ENCODE data around the gene C6orf118.

C6orf118 gene

GRCh38 chr6:165308926-165309731 lies at the start of gene C6orf118:
Gene C6orf118, minus strand, starts transcription at chr6:165309605. Its CDS starts 19 bp downstream, at chr6:165309586.
- peak; percentile 32 for DNase-seq (ENCODE audit: low read depth, low spot score)

- no peak for DNase-seq (ENCODE audit: low read depth, low spot score)
Measured at GRCh38 chr6:165345700-165346099, 36.3 kb upstream of the C6orf118 start.

GRCh38 chr6:165340532-165340931 lies 31.1 kb upstream of the C6orf118 start:
- no peak for DNase-seq (ENCODE audit: low read depth, low spot score)

DNA sequence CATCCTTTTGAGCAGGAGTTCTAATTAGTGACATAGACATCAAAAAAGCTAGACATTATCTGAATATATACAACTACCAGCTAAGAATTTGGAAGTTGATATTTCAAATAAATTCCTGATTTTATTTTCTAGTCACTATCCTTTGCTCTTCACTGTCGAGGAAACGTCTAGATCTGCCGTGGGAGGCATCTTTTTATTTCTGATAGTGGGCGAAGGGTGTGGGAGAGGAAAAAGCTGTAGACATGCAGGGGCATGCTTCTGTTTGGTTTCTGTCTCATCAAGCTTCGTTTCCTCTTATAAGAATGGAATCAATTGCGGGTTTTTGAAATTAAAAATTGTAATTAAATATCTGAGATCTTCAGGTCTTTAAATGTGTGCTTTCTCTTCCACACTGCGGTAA lies 16.2 kb upstream of the C6orf118 start:
- DNase-seq (ENCODE audit: low read depth, low spot score): no peak

- DNase-seq (ENCODE audit: low read depth, low spot score): no peak
Measured at GRCh38 chr6:165321555-165322145, 12.2 kb upstream of the C6orf118 start.

DNA sequence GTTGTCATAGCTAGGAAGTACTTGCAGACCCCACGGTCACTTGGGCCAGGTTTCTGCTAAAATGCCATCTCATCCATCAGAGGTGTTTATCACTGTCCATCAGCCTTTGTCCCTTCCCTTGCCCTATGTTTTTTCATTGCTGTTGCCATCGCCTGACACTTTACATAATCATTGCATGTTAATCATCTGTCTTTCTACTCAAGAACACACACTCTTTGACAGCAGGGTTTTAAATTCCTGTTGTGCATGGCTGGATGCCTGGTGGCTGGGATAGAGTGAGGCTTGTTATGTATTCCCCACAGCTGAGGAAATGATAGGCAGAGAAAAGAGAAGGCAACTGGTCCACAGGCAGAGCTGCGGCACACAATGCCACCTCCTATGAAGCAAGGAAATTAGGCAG lies 11.7 kb upstream of the C6orf118 start:
- no peak for DNase-seq (ENCODE audit: low read depth, low spot score)

DNA sequence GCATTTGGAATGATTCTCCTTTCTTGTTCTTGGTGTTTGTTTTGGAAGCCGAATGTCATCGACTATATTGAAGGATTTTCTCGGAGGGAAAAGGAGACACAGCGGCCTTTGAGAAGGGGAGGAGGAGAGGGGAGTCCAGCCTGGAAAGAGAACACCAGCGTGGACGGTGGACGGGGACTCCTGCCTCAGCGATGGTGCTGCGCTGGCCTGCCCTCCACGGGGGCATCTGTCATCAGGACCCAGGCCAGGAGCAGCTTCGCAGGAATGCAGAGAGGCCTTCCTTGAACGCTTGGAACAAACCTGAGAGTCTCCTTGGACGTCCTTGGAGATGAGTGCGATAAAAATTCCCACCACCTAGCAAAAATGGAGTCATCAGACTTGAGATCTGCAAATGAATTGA lies 8.3 kb upstream of the C6orf118 start:
- DNase-seq (ENCODE audit: low read depth, low spot score): no peak

- no peak for DNase-seq (ENCODE audit: low read depth, low spot score)
Measured at GRCh38 chr6:165306955-165307354, 2.5 kb downstream of the C6orf118 start.

- DNase-seq (ENCODE audit: low read depth, low spot score): no peak
Measured at GRCh38 chr6:165301372-165302246, 7.8 kb downstream of the C6orf118 start.

DNA sequence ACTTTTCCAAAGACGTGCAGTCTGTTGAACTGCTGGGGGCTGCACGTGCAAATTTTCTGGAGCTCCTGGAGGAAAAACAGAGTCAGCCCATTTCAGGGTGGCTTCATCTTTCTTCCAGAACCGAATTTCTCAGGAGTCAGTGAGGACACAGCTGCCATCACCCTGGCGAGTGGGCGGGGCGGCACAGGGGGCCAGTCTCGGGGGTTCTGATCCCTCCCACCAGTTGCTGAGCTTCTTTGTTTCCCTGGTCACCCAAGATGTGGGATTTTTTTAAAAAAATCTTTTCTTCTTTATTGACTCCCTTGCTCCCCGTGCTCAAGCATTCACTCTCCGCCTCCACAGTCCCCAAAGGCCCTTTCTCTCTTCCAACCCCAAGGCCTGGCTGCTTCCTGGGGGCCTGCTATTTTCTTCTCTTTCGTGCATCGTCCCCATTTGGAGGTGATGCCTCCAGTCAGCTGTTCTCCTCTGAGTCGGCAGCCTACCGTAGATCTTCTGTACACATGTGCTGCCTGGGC lies 8.9 kb downstream of the C6orf118 start:
- DNase-seq (ENCODE audit: low read depth, low spot score): no peak

DNA sequence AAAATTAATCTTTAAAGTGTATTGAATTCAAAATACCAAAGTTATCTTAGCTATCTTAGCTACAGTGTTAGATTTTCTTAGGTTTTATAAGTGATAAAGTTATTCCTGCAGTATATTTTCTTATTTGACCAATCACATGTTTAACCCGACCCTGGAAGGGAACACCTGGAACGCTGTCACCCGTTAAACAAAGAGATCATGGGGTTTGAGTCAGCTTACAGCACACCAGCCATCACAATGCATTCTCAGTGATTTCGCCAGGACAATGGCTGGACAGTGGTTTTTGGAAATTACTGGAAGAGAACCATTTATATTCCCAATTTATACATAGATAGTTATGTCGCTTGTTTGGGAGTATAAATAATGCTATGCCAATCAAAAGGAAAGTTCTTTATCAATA lies 10.5 kb downstream of the C6orf118 start:
- no peak for DNase-seq (ENCODE audit: low read depth, low spot score)

GRCh38 chr6:165298402-165298801 lies 11.0 kb downstream of the C6orf118 start:
- DNase-seq (ENCODE audit: low read depth, low spot score): no peak

DNA sequence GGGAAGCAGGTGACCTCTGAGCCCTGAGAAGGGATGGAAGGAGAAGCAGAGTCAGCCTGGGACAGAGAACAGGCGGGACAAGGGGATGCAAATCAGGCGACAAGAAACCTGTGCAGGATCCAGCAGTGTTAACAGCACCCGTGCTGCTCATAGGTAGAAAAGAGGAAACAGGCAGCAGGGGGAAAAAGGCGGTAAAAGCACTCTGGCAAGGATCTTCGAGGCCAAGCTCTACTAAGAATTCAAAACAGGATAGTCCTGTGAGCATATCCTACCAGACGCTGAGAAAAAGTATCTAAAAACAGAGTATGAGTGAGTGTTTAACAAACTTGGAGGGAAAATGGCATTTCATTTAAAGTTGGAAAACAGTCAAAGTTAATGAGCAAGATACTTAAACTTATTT lies 16.7 kb downstream of the C6orf118 start:
- no peak for DNase-seq (ENCODE audit: low read depth, low spot score)

DNA sequence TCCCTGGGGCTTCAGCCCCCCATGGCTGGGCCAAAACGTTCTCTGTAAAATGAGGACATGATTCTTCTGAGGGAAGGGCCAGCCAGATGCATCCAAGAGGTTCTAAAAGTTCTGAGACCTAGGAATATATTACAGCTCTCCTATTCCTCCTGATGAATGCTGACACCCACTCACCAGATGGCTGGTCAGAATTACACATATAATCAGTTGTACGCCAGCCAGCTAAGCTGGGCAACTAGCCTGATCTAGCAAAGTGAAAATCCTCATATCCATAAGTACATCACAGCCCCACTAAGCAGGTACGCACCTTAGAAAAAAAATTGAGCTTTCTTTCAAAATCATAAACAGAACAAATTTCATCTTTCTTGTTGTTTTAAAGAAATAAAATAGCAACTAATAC lies 34.8 kb downstream of the C6orf118 start:
- no peak for DNase-seq (ENCODE audit: low read depth, low spot score)

GRCh38 chr6:165272585-165272984 lies 36.8 kb downstream of the C6orf118 start:
- DNase-seq (ENCODE audit: low read depth, low spot score): no peak

DNA sequence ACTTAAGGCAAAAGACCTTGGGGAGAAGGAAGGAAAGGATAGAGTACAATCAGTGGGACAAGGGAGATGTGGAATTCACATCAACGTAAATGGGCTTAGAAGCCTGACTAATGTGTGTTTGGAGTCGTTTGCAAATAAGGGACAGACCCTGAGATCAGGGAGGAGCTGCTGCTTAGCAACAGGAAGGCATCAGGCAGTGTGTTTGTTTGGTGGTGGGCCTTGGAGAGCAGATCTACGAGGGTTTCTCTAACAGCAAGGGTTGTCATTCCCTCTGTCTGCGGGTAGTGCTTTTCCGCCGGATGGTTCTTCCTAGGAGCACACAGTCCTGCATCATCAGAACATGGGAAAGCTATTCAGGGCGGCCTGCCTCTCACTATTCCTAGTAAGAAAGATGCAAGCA lies 40.4 kb downstream of the C6orf118 start:
- DNase-seq (ENCODE audit: low read depth, low spot score): no peak

- DNase-seq (ENCODE audit: low read depth, low spot score): no peak
Measured at GRCh38 chr6:165266621-165267020, 42.8 kb downstream of the C6orf118 start.

DNA sequence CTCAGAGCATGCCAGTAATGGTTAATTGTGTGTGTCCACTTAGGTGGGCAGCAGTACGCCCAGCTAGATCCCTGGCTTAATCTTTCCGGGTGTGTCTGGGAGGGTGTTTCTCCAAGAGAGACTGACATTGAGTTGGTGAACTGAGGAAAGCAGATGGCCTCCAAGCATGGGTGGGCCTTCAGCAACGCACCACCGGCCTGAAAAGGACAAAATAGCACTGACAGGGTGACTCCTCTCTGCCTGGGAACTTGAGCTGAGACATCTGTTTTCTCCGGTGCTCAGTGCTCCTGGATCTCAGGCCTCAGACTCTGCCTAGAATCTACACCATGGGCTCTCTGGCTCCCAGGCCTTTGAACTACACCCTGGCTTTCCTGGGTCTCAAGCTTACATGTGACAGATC lies 43.2 kb downstream of the C6orf118 start:
- no peak for DNase-seq (ENCODE audit: low read depth, low spot score)

GRCh38 chr6:165260462-165260861 lies 48.9 kb downstream of the C6orf118 start:
- no peak for DNase-seq (ENCODE audit: low read depth, low spot score)

DNA sequence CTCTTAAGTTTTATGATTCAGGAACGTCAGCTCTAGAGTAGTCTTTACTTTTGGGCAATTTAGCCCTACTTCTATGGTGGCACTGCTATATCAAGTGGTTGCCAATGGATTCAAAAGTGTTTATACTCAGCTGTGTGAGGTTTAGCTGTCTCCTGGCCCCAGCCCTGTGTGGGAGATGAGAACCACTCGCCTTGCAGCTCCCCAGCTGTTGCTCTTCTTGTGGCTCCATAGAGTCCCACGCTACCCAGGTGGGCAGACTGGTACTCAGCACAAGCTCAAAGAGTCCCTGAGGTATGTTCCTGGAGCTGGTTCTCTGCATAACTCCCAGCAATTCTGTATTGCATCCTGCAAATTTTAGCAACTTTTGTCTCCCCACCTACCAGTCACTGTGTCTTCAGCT lies 59.6 kb downstream of the C6orf118 start:
- no peak for DNase-seq (ENCODE audit: low read depth, low spot score)

DNA sequence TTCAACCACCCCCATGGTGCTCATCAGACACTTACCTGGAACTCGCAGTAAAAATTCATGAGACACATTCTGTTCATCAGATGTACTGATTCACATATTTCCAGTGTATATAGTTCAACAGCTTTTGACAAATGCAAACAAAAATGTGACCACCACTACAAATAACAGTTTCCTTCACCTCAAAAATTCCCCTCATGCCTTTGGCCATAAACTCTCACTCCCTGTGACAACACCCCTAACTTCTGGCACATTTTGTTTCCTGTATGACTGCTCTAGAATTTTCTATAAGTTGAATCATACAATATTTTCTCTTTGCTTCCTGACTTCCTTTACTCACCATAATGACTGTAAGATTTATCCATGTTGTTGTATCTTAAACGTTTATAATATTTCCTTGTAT lies 63.7 kb downstream of the C6orf118 start:
- no peak for DNase-seq (ENCODE audit: low read depth, low spot score)

- DNase-seq (ENCODE audit: low read depth, low spot score): no peak
Measured at GRCh38 chr6:165245287-165245686, 64.1 kb downstream of the C6orf118 start.
